GM19043 (cell line): ENCODE measurements around the gene ZNF236.
"Not testable (repeated sequence)": the region's sequence is repeated elsewhere in the genome, so short reads cannot be mapped to it uniquely, and the experiment has no call there.

Source experiments
- ATAC-seq: cut with Tn5 transposase; IDR thresholded peaks from one replicate; pipeline ENCODE4 v1.9.1; 2021; ENCODE audit warnings: low read depth; ENCODE audit not compliant: unreplicated experiment

Gene ZNF236

DNA sequence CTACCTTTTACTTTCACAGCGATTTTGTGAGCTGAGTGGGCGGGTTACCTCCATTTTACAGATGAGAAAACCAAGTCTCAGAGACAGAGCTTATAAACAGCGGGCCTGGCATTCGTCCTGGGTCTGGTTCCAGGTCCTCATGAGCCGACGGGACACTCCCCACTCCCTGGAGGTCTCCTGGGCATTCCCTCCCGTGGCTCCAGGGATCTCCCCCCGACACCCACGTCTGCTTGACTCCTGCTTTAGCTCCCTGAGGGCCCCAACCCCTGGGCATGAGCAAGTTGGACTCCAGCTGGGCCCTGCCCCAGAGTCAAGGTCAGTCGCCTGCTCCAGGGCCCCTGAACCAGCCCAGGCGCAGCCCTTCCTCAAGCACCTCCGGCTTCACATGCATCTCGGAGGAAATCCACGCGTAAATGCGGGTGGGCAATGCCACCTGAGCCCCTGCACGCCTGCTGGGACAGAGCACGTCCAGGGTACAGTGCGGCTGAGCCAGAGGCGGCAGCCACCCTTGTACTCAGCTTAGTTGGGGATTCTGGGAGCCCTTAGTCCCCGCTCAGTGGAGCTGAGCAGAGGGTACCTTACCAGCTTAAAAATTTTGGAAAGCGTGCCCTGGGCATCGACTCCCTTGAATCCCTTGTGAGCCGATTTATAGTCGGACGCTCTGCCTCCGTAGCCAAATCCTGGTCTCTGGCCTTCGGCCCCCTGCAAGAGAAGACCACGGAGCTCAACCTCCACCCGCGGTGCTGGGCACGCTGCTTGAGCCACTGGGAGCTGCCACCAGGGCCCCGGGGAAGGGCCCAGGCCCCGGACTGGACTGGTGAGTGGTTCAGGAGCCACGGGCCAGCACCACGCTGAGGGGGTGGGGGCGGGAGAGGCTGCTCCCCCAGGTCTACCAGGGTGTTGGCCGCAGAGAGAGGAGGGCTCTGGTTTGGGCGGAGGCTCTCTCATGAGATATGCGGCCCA lies 162.1 kb downstream of the ZNF236 start:
- no peak for ATAC-seq

DNA sequence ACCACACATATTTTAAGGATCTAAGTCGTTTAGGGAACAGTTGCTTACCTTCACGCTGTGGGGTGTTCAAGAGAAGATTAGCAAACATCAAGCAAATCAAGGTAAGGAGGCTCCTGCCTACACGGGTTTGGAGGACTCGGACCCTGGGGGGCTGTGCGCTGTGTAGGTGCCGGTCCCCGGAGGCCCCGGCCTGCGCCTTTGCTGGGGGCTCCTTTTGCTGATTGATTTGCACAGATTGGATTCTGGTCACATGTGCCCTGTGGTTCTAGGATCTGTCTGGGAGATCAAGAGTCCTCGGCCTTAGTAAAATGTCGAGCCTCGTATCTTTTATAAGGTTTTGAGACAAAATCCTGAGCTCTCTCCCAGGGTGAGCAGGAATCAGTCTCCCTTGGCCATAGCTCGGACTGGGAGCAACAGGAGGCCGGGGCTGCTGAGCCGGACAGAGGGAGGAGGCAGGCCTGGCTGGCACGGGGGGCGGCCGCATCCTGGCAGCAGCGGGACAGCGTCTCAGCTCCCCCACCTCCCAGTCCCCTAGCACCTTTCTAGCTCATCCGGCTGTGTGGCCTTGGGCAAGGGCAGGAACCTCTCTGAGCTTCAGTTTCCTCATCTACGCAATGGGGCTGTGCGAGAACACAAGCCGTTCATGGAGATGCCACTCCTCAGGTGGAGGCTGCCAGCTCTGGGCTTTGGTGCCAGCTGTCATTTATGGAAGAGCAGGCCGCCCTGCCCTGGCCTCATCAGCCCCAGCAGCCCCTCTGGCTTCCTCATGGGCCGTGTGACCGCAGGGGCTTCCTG lies 163.0 kb downstream of the ZNF236 start:
- ATAC-seq, result no peak

DNA sequence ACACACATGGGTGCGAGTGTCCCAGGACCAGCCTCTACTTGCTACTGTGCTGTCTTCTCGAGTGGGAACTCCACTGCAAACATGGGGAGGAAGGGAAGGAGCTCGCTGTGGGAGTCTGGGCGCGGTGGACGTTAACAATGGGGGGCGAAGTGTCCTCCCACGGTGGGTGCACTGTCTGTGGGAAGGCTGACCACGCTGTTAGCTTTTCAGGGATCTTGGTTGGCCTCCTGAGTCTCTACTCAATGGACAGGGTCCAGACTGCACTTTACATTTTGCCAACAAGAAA lies 163.5 kb downstream of the ZNF236 start:
- ATAC-seq, result no peak

DNA sequence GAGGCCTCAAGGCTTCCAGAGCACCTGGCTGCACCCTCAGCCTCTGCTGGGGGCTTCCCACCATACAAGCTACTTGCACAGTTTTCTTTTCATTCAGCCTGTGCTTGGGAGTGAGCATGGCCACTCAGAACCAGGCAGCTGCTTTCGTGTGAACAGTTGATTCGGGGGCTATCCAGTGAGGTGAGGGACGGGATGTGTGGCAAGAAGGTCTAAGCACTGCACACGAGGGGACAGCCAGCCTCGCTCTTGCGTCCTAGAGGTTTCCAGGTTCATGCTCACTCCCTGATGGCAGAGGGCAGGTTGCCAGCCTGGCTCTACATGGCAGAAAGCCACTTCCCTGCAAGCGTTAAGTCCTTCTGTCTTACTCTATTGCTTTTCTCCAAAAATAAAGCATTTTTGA lies 164.0 kb downstream of the ZNF236 start:
- ATAC-seq, result no peak

DNA sequence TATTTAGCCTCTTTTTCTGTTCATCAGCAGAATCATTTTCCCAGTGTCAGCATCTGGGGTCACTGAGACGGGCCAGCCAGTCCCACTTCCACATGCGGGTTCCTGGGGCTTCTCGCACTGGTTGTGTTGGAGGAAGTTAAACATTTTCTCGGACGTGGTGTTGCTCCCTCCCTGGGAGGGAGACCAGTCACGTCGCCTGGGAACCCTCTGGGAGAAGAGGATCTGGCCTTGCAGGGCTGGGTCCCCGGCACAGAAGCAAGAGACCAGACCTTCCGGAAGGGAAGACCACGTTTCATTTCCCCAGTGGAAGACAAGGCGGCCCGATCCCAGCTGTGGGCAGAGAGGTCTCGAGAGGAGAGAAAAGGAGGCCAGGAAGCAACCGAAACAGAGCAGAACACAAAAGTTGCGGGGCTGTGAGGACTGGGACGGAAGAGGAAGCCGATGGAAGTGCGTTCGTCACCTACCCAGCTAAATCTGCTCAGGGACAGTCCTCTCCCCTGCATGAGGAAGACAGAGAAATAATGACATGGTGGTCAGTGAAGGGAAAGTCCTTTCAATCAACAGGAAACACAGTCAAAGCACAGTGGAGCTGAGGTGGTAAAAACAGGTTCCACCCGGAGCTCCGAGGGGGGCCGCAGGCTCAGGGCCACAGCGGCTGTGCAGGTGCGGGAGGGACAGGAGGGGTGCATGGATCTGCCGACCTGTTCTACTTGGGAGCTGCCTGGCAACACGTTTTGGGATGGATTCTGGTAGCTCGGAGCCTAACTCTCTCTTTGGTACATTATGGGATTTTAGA lies 165.9 kb downstream of the ZNF236 start:
- no peak for ATAC-seq

DNA sequence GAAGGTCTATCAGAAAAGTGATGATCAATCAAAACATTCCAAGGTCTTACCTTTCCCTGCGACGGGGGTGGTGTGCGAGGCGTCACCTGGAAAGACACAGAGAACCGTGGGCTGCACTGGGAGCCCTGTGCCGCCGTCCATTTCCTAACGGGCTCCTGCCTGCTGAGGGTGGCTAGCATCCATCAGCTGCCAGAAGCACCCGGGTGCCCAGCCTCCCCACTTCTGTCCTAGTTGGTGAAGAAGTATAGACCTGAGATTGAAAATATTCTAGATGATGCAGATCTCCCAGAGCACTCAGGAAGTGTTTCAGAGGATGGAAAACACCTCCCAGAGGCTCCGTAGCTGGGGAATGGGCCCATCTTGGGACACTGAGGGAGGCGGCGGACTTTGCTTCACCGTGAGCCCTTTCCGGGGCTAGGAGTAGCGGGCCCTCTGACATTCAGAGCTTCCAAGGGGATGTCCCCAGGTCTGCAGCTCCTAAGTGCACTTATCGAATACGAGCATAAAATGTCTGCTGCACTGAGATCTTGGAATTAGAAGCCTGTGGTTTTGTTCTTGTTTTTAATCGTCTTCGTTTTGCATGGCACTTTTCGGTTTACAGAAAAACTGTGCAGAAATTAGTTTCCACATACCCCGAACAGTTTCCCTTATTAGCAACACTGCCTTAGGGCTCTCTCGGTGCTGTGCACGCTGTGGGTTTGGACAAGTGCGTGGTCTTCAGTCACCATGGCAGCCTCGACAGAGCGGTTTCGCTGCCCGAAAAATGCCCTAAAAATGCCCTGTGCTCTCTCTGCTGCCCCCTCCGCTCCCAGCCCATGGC lies 166.7 kb downstream of the ZNF236 start:
- ATAC-seq, result no peak

DNA sequence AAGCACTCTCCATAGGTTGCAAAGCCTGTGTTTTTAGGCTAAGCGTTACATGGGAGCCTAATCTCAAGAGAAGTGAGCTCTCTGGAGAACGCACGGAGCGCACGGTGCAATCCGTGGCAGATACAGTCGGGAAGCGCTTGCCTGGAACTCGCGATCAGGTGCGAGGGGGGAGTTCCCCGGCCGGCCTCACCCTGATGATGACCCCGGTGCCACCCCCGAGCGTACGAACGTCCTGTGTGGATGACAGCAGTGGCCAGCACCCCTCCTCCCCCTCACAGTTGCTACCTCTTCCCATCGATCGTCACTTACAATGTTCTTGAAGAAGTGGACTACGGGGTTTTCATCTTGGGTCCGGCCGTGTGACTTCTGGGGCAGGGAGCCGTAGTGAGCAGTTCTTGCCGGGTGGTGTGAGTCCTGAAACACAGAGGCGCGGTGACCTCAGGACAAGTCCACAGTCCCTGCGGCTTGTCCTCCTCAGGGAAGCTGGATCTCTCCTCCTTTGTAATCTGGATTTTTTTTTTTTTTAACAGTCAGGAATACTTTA lies 167.4 kb downstream of the ZNF236 start:
- ATAC-seq, result no peak

DNA sequence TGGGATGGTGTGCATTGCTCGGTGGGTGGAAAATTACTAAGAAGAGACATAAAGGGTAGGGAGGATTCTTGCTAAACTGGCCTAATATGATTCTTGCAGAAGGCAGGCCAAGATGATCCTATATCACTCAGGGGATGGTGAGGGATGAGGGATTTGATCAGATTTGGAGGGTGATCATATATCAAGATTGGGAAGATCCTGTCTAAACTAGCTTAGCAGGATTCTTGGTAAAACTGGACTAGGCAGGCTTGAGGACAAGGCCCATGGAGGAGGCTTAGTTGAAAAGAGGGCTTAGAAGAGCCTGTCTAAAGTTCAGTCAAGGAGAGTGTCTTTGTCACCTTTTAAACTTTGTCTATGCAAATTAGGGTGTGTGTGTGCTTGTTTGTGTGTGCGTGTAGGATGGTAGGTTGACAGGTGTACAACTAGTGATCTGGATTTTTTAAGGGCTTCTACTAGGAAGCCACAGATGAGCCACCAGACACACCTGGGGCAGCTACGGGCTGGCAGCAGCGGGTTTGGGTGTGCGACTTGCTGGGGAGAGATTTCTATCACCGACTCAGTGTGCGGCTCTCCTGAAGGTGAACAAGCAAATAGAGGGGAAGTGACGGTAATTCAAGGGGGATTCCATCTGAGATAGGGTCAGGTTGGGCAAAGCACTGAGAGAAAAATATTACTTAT lies 168.1 kb downstream of the ZNF236 start:
- ATAC-seq, result not testable (repeated sequence)

DNA sequence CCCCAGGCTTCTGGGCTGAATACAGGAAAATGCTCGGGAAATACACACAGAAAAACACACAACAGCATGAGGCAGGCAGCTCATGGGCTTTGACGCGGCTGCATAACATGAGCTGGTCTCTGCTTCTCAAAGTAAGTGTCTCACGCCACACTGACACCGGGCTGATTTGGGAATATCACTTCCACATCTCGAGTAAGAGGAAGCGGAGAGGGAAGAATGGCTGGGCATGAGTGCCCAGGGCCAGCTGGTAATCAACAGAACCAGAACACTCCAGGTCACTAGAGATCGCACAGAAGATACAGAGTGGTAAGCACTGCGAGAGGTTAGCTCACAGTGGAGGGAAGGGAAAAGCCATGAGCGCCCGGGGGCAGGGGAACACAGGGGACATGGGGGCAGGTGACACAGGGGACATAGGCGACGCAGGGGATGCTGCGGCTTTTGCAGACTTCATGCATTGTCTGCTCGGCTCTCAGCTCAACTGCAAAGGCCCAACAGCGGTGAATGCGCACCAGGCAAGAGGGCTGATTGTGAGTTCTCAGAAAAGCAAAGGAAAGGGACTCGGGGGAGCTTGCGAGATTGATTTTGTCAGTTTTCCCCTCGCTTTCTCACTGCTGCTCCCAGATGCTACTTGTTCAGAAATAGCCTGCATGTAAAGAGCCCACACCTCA lies 168.8 kb downstream of the ZNF236 start:
- no peak for ATAC-seq

DNA sequence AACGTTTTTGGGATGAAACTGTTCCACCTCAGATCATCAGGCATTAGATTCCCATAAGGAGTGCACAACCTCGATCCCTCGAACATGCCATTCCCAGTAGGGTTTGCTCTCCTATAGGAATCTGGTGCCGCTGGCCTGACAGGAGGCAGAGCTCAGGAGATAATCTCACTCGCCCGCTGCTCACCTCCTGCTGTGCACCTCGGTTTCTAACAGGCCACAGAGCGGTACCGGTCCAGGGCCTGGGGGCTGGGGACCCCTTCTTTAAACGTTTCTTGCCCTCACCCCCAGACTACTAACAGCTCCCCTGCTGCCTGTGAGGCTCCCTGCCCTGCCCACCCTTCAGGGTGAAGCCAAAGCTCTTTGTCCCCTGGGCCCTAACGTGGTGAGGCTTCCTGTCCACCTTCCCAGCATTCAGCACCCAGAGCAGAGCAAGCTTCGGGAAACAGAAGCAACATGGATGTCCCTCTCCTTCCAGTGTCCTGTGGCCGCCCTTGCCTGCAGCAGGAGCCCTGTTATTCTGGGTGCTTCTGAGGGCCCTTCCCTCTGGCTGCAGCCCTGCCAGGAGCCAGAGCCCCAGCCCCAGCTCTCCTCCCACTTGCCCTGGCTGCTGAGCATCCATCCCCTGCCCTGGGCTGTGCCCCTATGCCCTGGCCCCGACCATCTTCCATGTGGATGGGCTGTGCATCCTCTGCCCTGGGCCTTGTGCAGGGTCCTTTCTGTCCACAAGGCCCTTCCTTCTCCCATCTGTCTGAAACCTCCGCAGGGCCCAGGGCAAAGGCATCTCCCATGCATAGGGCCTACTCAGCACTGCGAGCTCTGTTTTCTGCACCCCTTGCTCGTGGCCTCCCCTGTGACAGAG lies 170.1 kb downstream of the ZNF236 start:
- no peak for ATAC-seq

DNA sequence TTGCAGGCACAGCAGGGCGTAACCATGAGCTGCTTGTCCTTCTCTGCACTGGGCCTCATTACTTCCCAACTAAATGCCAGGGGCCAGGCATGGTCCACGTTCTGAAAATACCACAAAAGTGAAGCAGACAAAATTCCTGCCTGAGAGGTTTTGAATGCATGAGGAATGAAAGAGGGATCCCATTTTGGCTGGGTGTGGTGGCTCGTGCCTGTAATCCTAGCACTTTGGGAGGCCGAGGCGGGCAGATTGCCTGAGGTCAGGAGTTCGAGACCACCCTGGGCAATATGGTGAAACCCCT lies 170.7 kb downstream of the ZNF236 start:
- ATAC-seq, result no peak

DNA sequence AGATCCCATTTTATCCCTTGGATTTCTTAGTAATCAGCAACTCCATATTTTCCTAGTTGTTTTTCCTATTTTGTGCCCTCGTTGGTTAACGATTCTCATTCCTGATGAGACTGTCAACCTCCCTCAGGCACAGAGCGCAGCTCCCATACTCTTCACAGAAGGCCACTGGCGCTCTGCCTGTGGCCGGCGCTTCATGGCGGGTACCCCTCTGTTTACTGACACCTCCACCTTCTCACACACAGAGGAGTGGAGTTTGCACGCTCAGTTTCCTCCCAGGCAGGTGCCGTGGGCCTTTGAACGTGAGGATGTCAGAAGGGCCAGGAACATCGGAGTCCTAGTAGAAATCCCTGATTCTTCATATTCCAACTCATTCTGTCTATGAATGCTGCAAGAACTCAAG lies 171.2 kb downstream of the ZNF236 start:
- no peak for ATAC-seq

DNA sequence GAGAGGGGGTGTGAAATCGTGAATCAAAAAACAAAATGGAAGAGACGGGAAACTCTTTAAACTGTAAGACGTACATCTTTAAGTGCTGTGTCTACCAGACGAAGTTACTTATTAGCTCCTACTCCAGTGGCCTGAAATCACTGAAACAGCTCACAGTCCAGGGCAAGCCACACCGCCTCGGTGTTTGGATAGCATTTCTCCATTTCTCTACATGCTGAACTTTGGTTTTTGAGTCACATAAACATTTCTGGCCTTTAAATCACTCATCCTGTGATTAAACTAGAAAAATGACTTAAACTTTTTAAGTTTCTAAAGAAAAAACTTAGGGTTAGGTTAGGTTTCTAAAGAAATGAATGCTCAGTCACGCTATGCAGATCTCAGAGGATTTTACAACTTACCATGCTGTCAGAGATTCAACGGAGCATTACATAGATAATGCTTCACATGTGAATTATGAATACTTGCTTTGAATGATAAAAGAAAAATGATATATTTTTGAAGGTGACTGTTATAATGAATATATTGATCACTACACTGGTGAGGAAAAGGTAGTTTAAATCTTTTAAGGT lies 171.8 kb downstream of the ZNF236 start:
- no peak for ATAC-seq

DNA sequence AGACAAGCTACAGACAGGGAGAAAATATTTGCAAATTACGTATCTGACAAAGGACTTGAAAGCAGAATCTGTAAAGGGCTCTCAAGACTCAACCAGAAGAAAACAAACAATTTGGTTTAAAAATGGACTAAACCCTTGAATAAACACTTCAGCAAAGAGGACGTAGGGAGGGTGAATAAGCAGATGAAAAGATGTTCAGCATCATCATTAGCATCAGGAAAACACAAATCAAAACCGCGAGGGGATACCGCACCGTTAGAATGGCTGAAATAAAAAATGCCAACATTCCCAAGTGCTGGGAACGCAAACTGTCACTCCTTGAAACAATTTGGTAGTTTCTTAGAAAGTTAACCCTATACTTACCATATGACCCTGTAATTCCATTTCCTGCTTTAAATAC lies 173.5 kb downstream of the ZNF236 start:
- no peak for ATAC-seq

DNA sequence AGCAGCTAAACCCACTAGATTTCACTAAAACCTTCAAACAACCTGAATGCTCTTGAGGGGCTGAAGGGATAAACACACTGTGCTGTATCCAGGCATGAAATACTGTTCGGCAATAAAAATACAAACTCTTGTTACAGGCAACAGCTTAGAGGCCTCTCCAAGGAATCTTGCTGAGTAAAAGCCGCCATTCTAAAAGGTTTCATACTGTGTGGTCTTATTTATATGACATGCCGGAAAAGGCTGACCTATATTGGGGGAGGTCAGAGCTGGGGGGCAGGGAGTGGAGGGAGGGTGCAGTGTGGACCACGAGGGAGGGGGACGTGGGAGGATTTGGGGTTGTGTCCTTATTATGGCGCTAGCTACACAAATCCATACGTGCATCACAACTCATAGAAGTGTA lies 174.1 kb downstream of the ZNF236 start:
- ATAC-seq, result no peak

DNA sequence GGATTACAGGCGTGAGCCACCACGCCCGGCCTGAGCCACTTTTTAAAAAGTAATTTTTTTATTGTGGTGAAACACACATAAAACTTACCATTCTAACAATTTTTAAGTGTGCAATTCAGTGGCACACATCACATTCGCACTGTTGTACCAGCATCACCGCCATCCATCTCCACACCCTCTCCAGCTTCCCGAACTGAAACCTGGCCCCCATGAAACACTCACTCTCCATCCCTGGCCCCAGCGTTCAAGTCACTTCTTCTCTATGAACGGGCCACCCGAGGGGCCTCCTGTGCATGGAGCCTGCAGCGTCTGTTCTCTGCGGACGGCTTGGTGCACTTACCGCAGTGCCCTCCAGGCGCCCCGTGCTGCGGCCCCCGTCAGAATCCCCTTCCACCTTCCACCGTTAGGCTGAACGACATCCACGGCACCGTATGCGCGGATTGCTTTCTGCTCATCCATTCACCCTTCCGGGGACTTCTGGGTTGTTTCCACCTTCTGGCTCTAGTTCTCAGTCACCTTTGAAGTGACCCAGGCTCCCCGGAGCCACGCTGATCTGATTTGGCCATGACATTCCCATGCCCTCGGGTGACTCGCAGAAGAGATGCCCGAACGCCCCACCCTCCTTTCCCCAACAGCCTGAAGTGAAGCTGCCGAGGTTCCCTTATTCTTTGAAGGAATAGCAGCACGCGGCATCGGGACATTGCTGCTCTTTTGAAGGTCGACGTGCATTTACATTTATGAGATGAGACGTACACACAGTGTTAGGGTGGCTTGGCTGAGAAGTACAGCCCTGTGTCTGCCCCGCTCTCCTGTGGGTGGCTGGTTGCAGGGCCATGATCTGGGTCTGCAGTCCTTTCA lies 175.8 kb downstream of the ZNF236 start:
- ATAC-seq, result no peak

DNA sequence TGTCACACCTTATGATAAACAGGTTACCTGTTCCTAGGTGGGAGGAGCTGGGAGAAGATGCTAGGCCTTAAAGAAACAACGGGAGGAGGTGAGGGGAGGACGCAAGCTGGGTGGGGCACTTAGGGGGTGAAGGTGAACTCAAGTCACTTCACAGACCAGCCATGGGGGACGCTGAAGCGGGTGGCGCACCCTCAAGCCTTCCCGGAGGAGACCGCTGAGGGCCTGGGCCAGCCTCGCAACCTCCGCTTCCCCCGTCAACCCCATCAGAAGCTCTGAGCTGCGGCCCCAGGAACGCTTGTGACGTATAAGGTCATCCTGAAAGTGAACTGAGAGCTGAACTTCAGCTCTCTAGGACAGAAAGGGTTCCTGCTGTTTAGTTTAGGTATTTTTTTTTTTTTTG lies 176.7 kb downstream of the ZNF236 start:
- no peak for ATAC-seq
